K562 (cell line): Measurements from ENCODE around the gene MRPL37. TPM values are rescaled to one million over a fixed set of nuclear protein-coding genes. Genes with fewer than 3 reads are reported as not detected.

ENCODE experiments used
- ATAC-seq: fragments of 200-7000 bp; cut with Tn5 transposase; 3 replicates; pipeline ENCODE4 v1.9.1; 2020; ENCODE audit warnings: moderate library complexity
- BruUV-seq: library from RNA; stranded (reverse); fragments of 400-500 nt; replicated peaks from 2 replicates; lab custom pipeline; 2021; lab: Mats Ljungman, UMichigan
- CTCF ChIA-PET: fragments of 300-600 bp; formaldehyde crosslinking; extraction: SDS; loops from one replicate; lab custom pipeline; 2021; ENCODE audit warnings: low intra/inter-chr PET ratio; lab: Yijun Ruan, JAX
- POLR2A ChIA-PET: fragments of 300-600, 350-650 bp; sonication (Branson Sonifier 250); formaldehyde crosslinking; extraction: SDS; loops from one replicate; lab custom pipeline; 2021; ENCODE audit warnings: antibody characterized with exemption, inconsistent platforms; lab: Yijun Ruan, JAX
- DNase-seq, 4 experiments: peaks; one replicate each; pipeline versions ENCODE4 v3.0.0 to v3.0.0-alpha.2; 2011 to 2018; ENCODE audit warnings: low spot score in 3 of 4, mixed read lengths in 3 of 4; ENCODE audit errors: extremely low read depth in 1 of 4
- FAIRE-seq: peaks from 2 replicates; lab custom pipeline; 2011; peaks lifted over from hg19 to GRCh38; lab: Jason Lieb, UNC
- H2AFZ ChIP-seq: 2 replicates; pipeline ENCODE4 v1.6.0; 2011; ENCODE audit warnings: low read depth, low read length, control low read depth, inconsistent platforms
- H3K27ac ChIP-seq: fragments of 200-600 bp; 3 replicates; pipeline ENCODE4 v1.8.0; 2011; ENCODE audit warnings: low read depth, mild to moderate bottlenecking, control low read depth, inconsistent platforms, low read length, moderate library complexity, mixed read lengths; ENCODE audit errors: extremely low read depth
- H3K27me3 ChIP-seq, 2 experiments: fragments of 300-600 bp in 1 of 2; 2 replicates in 1 of 2; 3 replicates in 1 of 2; pipeline versions ENCODE4 v1.6.0 to v1.8.0; 2011; ENCODE audit warnings: inconsistent platforms in 2 of 2, low read length in 2 of 2, mild to moderate bottlenecking in 1 of 2, mixed read lengths in 1 of 2, moderate library complexity in 1 of 2; ENCODE audit not compliant: control insufficient read depth in 2 of 2, insufficient read depth in 2 of 2
- H3K36me3 ChIP-seq: fragments of 300-600 bp; 3 replicates; pipeline ENCODE4 v1.8.0; 2011; ENCODE audit warnings: mild to moderate bottlenecking, low read length, inconsistent platforms; ENCODE audit not compliant: control insufficient read depth, insufficient read depth
- H3K4me1 ChIP-seq, 2 experiments: fragments of 200-600 bp in 1 of 2; replicated peaks in 1 of 2; 2 replicates in 1 of 2; 3 replicates in 1 of 2; pipeline versions ENCODE4 v1.5.1 to v1.8.0; 2011; ENCODE audit warnings: inconsistent platforms in 2 of 2, low read length in 2 of 2, mild to moderate bottlenecking in 1 of 2, mixed read lengths in 1 of 2, moderate library complexity in 1 of 2; ENCODE audit not compliant: control insufficient read depth in 2 of 2, insufficient read depth in 2 of 2
- H3K4me2 ChIP-seq: 2 replicates; pipeline ENCODE4 v1.6.1; 2011; ENCODE audit warnings: low read length, control low read depth, inconsistent platforms, mixed read lengths; ENCODE audit not compliant: insufficient read depth
- H3K4me3 ChIP-seq: fragments of 200-600 bp; sonication (generic), shearing (Covaris generic); 2 replicates; pipeline ENCODE4 v1.5.1; 2016; ENCODE audit warnings: control low read depth, inconsistent platforms
- H3K79me2 ChIP-seq: fragments of 200-600 bp; 3 replicates; pipeline ENCODE4 v1.8.0; 2011; ENCODE audit warnings: low read length, inconsistent platforms; ENCODE audit not compliant: control insufficient read depth, insufficient read depth
- H3K9ac ChIP-seq, 2 experiments: 2 replicates each; pipeline versions ENCODE4 v1.6.0 to v1.6.1; 2011; ENCODE audit warnings: low read depth in 2 of 2, low read length in 2 of 2, control low read depth in 1 of 2, inconsistent platforms in 1 of 2, mild to moderate bottlenecking in 1 of 2, mixed read lengths in 1 of 2; ENCODE audit not compliant: insufficient read depth in 1 of 2
- H3K9me1 ChIP-seq: one replicate; pipeline ENCODE4 v1.6.0; 2011; ENCODE audit warnings: inconsistent platforms, mild to moderate bottlenecking, low read length, moderate library complexity; ENCODE audit not compliant: control insufficient read depth, insufficient read depth
- H3K9me3 ChIP-seq: replicated peaks from 2 replicates; pipeline ENCODE4 v1.5.1; 2011; ENCODE audit warnings: low read depth, low read length, inconsistent platforms; ENCODE audit not compliant: control insufficient read depth, insufficient read depth
- H4K20me1 ChIP-seq: replicated peaks from 2 replicates; pipeline ENCODE4 v1.6.1; 2011; ENCODE audit warnings: low read length, inconsistent platforms, mixed read lengths; ENCODE audit not compliant: control insufficient read depth, insufficient read depth
- LCOR ChIP-seq: sonication (generic); formaldehyde crosslinking; IDR thresholded peaks from 2 replicates; pipeline ENCODE4 v1.8.0; 2022; ENCODE audit warnings: mild to moderate bottlenecking, missing genetic modification reagents
- ZFP36 ChIP-seq: fragments of 150-350 bp; IDR thresholded peaks from 2 replicates; pipeline ENCODE4 v1.6.1; 2018; ENCODE audit warnings: low read length, low read depth; ENCODE audit not compliant: partially characterized antibody
- ZNF121 ChIP-seq: sonication (generic); formaldehyde crosslinking; conservative IDR thresholded peaks from 2 replicates; pipeline ENCODE4 v1.8.0; 2022; ENCODE audit warnings: missing genetic modification reagents
- ZNF282 ChIP-seq: sonication (generic); formaldehyde crosslinking; IDR thresholded peaks from 2 replicates; pipeline ENCODE4 v1.8.1; 2023; ENCODE audit warnings: missing genetic modification reagents
- WGBS: fragments of 100-300 bp; shearing (Covaris generic); methylation state at CpG from one replicate; pipeline ENCODE4 v1.1.6; 2016; ENCODE audit warnings: low coverage, mixed read lengths; ENCODE audit not compliant: insufficient coverage; ENCODE audit errors: missing lambda C conversion rate; 5-methylcytosine and 5-hydroxymethylcytosine counted together
- in situ Hi-C: fragments of 300-500 bp; cut with MboI; formaldehyde crosslinking; loops from 4 replicates; pipeline ENCODE4 v1.15.0; 2018; ENCODE audit warnings: inconsistent platforms, mixed read lengths
- intact Hi-C: fragments of 100-400 bp; cut with micrococcal nuclease; formaldehyde crosslinking; loops from 2 replicates; pipeline ENCODE4 v1.14.2; 2022
- polyA plus RNA-seq, 8 experiments: library from polyadenylated mRNA; depleted of rRNA in 4 of 8; stranded (reverse) in 5 of 8; unstranded in 3 of 8; fragments of >200 nt; fragmentation: Nextera tagmentation in 2 of 8; fragmentation: Illumina TruSeq in 1 of 8; extraction: Ambion mirVana in 2 of 8; extraction: Trizol in 1 of 8; gene quantifications; 2 replicates each; pipeline versions ENCODE4 v1.2.1 to v1.2.3, GENCODE V29; 2011 to 2014; ENCODE audit warnings: inconsistent platforms in 1 of 8, missing spikeins in 1 of 8
- total RNA-seq, 7 experiments: library from RNA; depleted of rRNA in 6 of 7; stranded (reverse); fragments of >200 nt in 6 of 7; fragmentation: Illumina TruSeq in 2 of 7; extraction: Trizol in 2 of 7; gene quantifications; 2 replicates each; pipeline versions ENCODE4 v1.2.1 to v1.2.3, GENCODE V29; 2011 to 2021; ENCODE audit warnings: low replicate concordance in 1 of 7

Gene MRPL37
- total and polyA plus RNA-seq, 9 of the 15 experiments (the other 6 are each of a cell fraction or from before 2014, with no cell fraction given), result 52.2 to 303 (median 180) TPM

DNA sequence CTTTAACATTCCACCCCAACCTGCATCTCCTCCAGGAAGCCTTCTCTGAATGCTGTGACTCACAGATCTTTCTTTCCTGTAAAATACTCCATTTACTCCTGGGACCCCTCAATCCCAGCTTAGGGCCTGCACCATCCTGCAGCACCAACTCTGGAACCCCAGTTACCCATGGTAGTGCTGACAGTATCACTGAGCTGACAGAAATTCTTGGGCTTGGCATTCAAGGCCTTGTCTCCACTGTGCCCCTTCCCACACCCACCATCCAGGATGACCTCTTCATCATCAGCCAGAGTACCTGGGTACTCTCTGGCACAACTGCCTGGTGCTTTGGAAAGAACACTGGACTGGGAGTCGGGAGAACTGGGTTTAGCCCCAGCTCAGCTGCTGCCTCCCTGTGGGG, 8.4 kb upstream of the MRPL37 start:
- Histone ChIP-seq H3K4me2 (no peak overlapping the region), H2AFZ (no peak overlapping the region), H3K79me2 (no peaks in the 10 kb centered on the region), H4K20me1 (no peaks in the 10 kb centered on the region), H3K27ac (no peak overlapping the region), H3K9ac (no peak overlapping the region), H3K9me1 (no peaks in the 10 kb centered on the region), H3K9me3 (no peaks in the 10 kb centered on the region; the same call in 1 of the 2 replicates), H3K4me1 (no peaks in the 10 kb centered on the region), H3K36me3 (peaks cover 49% of the 10 kb centered on the region), H3K27me3 (no peaks in the 10 kb centered on the region), H3K4me3 (no peak overlapping the region)
- ATAC-seq (no peak), DNase-seq (no peak), FAIRE-seq (no peak)
- in situ Hi-C loops (no loop called here), intact Hi-C loops (no loop called here)
- ChIA-PET CTCF (interaction anchor here (1.1 kb wide), 1 partner anchor 298 kb away, joined by 6 read pairs; no protein-coding TSS in a partner anchor), POLR2A (interaction anchor here (1.2 kb wide), 1 partner anchor 9 kb away, joined by 4 read pairs; the partner anchor contains the start of genes CYB5RL and MRPL37)
- no TSS peak for BruUV-seq
- TF ChIP-seq LCOR (no peak), ZFP36 (peak; percentile 14)
- WGBS, result 71% methylated on average over 1 of the region's 1 CpG

DNA sequence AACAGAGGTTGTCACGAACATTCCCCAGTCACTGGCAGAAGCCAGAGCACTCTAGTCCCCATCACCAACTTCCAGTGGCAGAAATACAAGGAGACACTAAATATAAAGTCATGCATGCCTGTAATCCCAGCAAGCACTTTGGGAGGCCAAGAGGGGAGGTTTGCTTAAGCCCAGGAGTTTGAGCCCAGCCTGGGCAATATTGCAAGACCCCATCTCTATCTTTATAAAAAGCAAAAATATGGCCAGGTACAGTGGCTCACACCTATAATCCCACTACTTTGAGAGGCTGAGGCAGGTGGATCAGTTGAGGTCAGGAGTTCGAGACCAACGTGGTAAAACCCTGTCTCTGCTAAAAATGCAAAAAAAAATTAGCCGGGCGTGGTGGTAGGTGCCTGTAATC, 6.5 kb upstream of the MRPL37 start:
- H3K9me3 ChIP-seq, result no peaks in the 10 kb centered on the region
- no peaks in the 10 kb centered on the region for H3K9me1 ChIP-seq
- H4K20me1 ChIP-seq, result no peaks in the 10 kb centered on the region
- intact Hi-C loops, result no loop called here
- H3K4me3 ChIP-seq, result no peak overlapping the region
- DNase-seq, result no peak
- in situ Hi-C loops, result no loop called here
- no peak overlapping the region for H3K9ac ChIP-seq
- WGBS, result 85% methylated on average over 5 of the region's 5 CpGs
- ChIA-PET POLR2A (no interaction called here), CTCF (no interaction called here)
- H3K4me1 ChIP-seq, result no peaks in the 10 kb centered on the region
- no peak overlapping the region for H3K27ac ChIP-seq
- peak; percentile 68 for TF ChIP-seq ZNF121 (CRISPR knock-in tag)
- TF ChIP-seq ZNF282 (CRISPR knock-in tag), result no peak
- FAIRE-seq, result no peak
- H2AFZ ChIP-seq, result no peak overlapping the region
- no peak for ATAC-seq
- H3K79me2 ChIP-seq, result no peaks in the 10 kb centered on the region
- H3K27me3 ChIP-seq, result no peaks in the 10 kb centered on the region
- BruUV-seq, result no TSS peak
- H3K4me2 ChIP-seq, result no peak overlapping the region
- H3K36me3 ChIP-seq, result peaks cover 45% of the 10 kb centered on the region
